ENCODE data around the gene TET2.

The TET2 gene

DNA sequence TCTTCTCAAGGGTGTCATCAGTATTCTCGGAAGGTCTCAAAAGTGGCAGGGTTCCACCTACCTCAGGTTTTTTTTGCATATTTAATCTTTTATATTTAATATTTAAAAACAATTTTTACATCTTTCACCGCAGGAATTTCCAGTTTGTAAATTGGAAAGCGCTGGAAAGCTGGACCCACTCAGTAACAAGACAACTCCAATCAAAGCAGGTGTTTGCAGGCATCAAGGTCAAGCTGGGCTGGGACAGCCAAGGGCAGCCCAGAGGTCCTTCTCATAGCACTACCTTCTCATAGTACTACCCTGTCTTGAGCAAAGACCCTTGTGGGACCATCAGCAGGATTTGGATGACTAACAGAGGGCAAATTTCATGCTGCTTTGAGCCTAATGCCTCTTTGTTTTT, 160.1 kb downstream of the TET2 start:
- DNase-seq: no peak
- in situ Hi-C loops (cut with HindIII; ENCODE audit: low pct_ligation_motif_present, low pct_unique_long_range_greater_than_20kb, low sequenced_read_pairs): no loop called here

DNA sequence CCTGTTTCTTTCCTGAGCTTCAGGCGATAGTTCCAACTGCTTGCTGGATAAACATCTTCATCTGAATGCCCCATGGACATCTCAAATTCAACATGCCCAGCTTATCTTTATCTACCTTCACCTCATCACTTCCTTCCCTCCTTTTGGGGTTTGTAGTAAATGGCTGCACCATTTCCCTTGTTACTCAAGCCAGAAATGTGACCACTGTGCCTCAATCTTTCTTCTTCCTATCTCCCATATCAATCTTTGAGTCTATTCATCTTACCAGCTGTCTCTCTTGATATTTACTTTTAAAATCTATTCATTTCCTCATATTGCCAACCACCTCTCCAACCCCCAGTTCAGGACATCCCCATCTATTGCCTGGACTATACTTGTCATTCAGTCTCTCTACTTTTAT, 171.8 kb downstream of the TET2 start:
- in situ Hi-C loops (cut with HindIII; ENCODE audit: low pct_ligation_motif_present, low pct_unique_long_range_greater_than_20kb, low sequenced_read_pairs): no loop called here
- no peak for DNase-seq

DNA sequence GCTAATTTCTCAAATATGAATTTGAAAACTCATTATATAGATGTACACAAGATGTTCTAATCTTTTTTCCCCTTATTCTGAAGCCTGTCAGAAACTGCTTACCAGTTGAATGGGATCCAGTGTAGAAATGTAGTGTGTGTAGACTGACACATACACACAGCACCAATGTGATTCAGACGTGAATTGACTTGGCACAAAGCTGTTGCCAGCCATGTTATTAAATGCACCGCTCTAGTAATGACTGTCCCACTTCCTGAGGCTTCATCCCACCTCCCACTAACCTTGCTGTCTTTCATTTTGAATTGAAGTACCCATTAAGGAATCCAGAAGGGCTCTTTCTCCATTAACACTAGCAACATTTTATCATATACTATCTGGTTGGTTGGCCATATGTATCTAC, 180.5 kb downstream of the TET2 start:
- DNase-seq: no peak
- in situ Hi-C loops (cut with HindIII; ENCODE audit: low pct_ligation_motif_present, low pct_unique_long_range_greater_than_20kb, low sequenced_read_pairs): no loop called here

DNA sequence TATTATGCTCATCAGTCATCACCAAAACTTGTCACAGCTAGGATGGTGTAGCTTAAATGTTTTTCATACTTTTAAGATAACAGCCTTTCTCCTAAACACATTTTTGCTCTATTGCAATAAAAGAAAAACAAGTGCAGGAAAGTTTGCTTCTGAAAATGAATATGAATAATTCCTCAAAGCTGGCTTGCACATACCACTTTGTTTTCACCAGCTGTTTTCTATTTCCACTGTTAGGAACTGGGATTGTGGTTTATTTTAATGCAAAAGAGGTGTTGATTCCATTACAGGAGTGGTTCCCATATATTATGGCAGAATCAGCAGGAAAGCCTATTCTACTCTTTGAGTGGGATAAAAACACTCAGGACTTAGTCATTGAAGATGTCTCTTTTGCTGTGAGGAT, 181.3 kb downstream of the TET2 start:
- DNase-seq: no peak
- in situ Hi-C loops (cut with HindIII; ENCODE audit: low pct_ligation_motif_present, low pct_unique_long_range_greater_than_20kb, low sequenced_read_pairs): no loop called here

DNA sequence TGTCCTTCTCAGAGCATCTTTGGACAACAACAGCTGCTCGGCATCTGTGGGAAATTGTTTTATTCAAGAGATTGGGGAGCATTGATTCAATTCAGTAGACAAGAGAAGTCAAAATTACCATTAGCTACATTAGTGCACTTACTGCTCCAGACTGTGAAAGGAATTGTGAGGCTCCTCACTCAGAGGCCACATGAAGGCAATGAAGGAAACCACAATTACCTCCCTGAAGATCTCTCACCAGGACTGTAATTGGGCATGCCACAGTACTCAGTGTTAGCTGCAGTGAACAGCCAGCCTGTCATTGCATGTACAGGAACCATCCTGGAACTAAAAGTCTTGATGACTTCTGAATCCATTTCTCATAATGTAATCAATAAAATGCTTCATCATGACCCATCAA, 182.4 kb downstream of the TET2 start:
- DNase-seq: no peak
- in situ Hi-C loops (cut with HindIII; ENCODE audit: low pct_ligation_motif_present, low pct_unique_long_range_greater_than_20kb, low sequenced_read_pairs): no loop called here
